HG03103 (cell line): ENCODE data around the gene IGF1R.

Experiments used
- ATAC-seq: cut with Tn5 transposase; IDR thresholded peaks from one replicate; pipeline ENCODE4 v1.9.1; 2021; ENCODE audit warnings: low read depth; ENCODE audit not compliant: unreplicated experiment

The IGF1R gene

GRCh38 chr15:98722209-98722608 is 73.9 kb downstream of the IGF1R start:
- no peak for ATAC-seq

GRCh38 chr15:98722645-98723044 is 74.3 kb downstream of the IGF1R start:
- no peak for ATAC-seq

GRCh38 chr15:98723195-98723594 is 74.9 kb downstream of the IGF1R start:
- no peak for ATAC-seq

- no peak for ATAC-seq
Measured at GRCh38 chr15:98724048-98724447, 75.7 kb downstream of the IGF1R start.

- no peak for ATAC-seq
Measured at GRCh38 chr15:98724494-98724893, 76.2 kb downstream of the IGF1R start.

GRCh38 chr15:98725874-98726273 is 77.5 kb downstream of the IGF1R start:
- ATAC-seq, result no peak

- ATAC-seq, result no peak
Measured at GRCh38 chr15:98727115-98728040, 79.0 kb downstream of the IGF1R start.

GRCh38 chr15:98728082-98728810 is 79.9 kb downstream of the IGF1R start:
- ATAC-seq, result no peak

GRCh38 chr15:98728811-98729160 is 80.4 kb downstream of the IGF1R start:
- no peak for ATAC-seq

GRCh38 chr15:98729446-98730042 is 81.2 kb downstream of the IGF1R start:
- no peak for ATAC-seq

GRCh38 chr15:98730860-98731711 is 82.7 kb downstream of the IGF1R start:
- no peak for ATAC-seq

- no peak for ATAC-seq
Measured at GRCh38 chr15:98731712-98732450, 83.5 kb downstream of the IGF1R start.

GRCh38 chr15:98733098-98733497 is 84.8 kb downstream of the IGF1R start:
- no peak for ATAC-seq

- ATAC-seq, result no peak
Measured at GRCh38 chr15:98734466-98735199, 86.3 kb downstream of the IGF1R start.

GRCh38 chr15:98735304-98735703 is 87.0 kb downstream of the IGF1R start:
- ATAC-seq, result no peak

GRCh38 chr15:98735895-98736617 is 87.7 kb downstream of the IGF1R start:
- ATAC-seq, result no peak

- ATAC-seq, result no peak
Measured at GRCh38 chr15:98737159-98737558, 88.8 kb downstream of the IGF1R start.

- no peak for ATAC-seq
Measured at GRCh38 chr15:98737721-98738120, 89.4 kb downstream of the IGF1R start.
